Activated CD8-positive, alpha-beta T cell treated with anti-CD3 and anti-CD28 coated beads, Interleukin-2, amount 10 ng/mL, durations not matched to agents 7 days and 5 days (primary cell): ENCODE data around the gene LRBA. TPM values are rescaled to one million over a fixed set of nuclear protein-coding genes. Genes with fewer than 3 reads are reported as not detected.

Experiments used
- ATAC-seq: fragments of 150-1000 bp; cut with Tn5 transposase; one replicate; pipeline ENCODE4 v1.10.0; 2021; ENCODE audit warnings: moderate library complexity
- CTCF ChIA-PET: fragments of 350-600 bp; sonication (Branson Sonifier 250); formaldehyde crosslinking; loops from one replicate; lab custom pipeline; 2021; ENCODE audit warnings: antibody characterized with exemption; lab: Charles Lee
- POLR2A ChIA-PET: fragments of 350-600 bp; sonication (Branson Sonifier 250); formaldehyde crosslinking; loops from one replicate; lab custom pipeline; 2021; ENCODE audit warnings: antibody characterized with exemption; lab: Charles Lee
- DNase-seq: peaks from one replicate; pipeline ENCODE4 v3.0.0-alpha.2; 2020
- H3K27ac Mint-ChIP-seq: one replicate; pipeline ENCODE4 v1.8.0; 2021; ENCODE audit warnings: mild to moderate bottlenecking, mixed read lengths
- H3K27me3 Mint-ChIP-seq: one replicate; pipeline ENCODE4 v1.8.0; 2021; ENCODE audit warnings: low read depth, mixed read lengths
- H3K36me3 Mint-ChIP-seq: one replicate; pipeline ENCODE4 v1.8.0; 2021; ENCODE audit warnings: low read depth, mixed read lengths
- H3K4me1 Mint-ChIP-seq: one replicate; pipeline ENCODE4 v1.8.0; 2021; ENCODE audit warnings: low read depth, mixed read lengths
- H3K4me3 Mint-ChIP-seq: one replicate; pipeline ENCODE4 v1.8.0; 2021; ENCODE audit warnings: mild to moderate bottlenecking, mixed read lengths
- H3K9me3 Mint-ChIP-seq: one replicate; pipeline ENCODE4 v1.8.0; 2022; ENCODE audit warnings: mixed read lengths; ENCODE audit not compliant: insufficient read depth
- total RNA-seq, 2 experiments: library from RNA; stranded (reverse); gene quantifications; one replicate each; pipeline ENCODE4 v1.2.3, GENCODE V29; 2021

The LRBA gene
- total RNA-seq, 2 experiments from 2014 or later = 43.3 to 44.5 TPM

GRCh38 chr4:150952167-150952845, 62.8 kb downstream of the LRBA start:
- Mint-ChIP-seq H3K4me1 (peaks cover 5% of the 10 kb centered on the region), H3K36me3 (peaks cover 23% of the 10 kb centered on the region), H3K27me3 (no peaks in the 10 kb centered on the region), H3K4me3 (no peak overlapping the region), H3K9me3 (peaks cover 14% of the 10 kb centered on the region), H3K27ac (no peak overlapping the region)
- POLR2A ChIA-PET = no interaction called here
- no peak for ATAC-seq
- CTCF ChIA-PET = no interaction called here
- DNase-seq = no peak

GRCh38 chr4:150950657-150951288, 64.3 kb downstream of the LRBA start:
- Mint-ChIP-seq H3K4me3 (no peak overlapping the region), H3K4me1 (peaks cover 5% of the 10 kb centered on the region)

GRCh38 chr4:150949943-150950342, 65.1 kb downstream of the LRBA start:
- H3K36me3 Mint-ChIP-seq = peaks cover 6% of the 10 kb centered on the region
- peaks cover 5% of the 10 kb centered on the region for H3K4me1 Mint-ChIP-seq
- H3K27me3 Mint-ChIP-seq = no peaks in the 10 kb centered on the region
- ChIA-PET CTCF (no interaction called here), POLR2A (no interaction called here)
- peaks cover 3% of the 10 kb centered on the region for H3K9me3 Mint-ChIP-seq
- H3K27ac Mint-ChIP-seq = no peak overlapping the region
- ATAC-seq (no peak), DNase-seq (no peak)
- H3K4me3 Mint-ChIP-seq = no peak overlapping the region

More at GRCh38 chr4:150950657-150951288, 64.3 kb downstream of the LRBA start:
- no peak for DNase-seq
- CTCF ChIA-PET = no interaction called here
- Mint-ChIP-seq H3K27ac (no peak overlapping the region), H3K36me3 (peaks cover 11% of the 10 kb centered on the region), H3K9me3 (peaks cover 3% of the 10 kb centered on the region), H3K27me3 (no peaks in the 10 kb centered on the region)
- POLR2A ChIA-PET = no interaction called here
- ATAC-seq = no peak

GRCh38 chr4:150949342-150949741, 65.7 kb downstream of the LRBA start:
- ChIA-PET POLR2A (interaction anchor here (0.6 kb wide), 1 partner anchor 301 kb away, joined by 3 read pairs; no protein-coding TSS in a partner anchor), CTCF (no interaction called here)
- Mint-ChIP-seq H3K36me3 (peaks cover 5% of the 10 kb centered on the region), H3K4me1 (peaks cover 5% of the 10 kb centered on the region), H3K9me3 (peaks cover 3% of the 10 kb centered on the region), H3K4me3 (no peak overlapping the region), H3K27ac (no peak overlapping the region), H3K27me3 (no peaks in the 10 kb centered on the region)
- DNase-seq = no peak
- no peak for ATAC-seq

- ATAC-seq (no peak), DNase-seq (no peak)
- Mint-ChIP-seq H3K4me1 (peaks cover 5% of the 10 kb centered on the region), H3K27ac (no peak overlapping the region), H3K27me3 (no peaks in the 10 kb centered on the region), H3K4me3 (no peak overlapping the region), H3K9me3 (peaks cover 3% of the 10 kb centered on the region), H3K36me3 (peaks cover 6% of the 10 kb centered on the region)
- CTCF ChIA-PET = no interaction called here
- POLR2A ChIA-PET = no interaction called here
Measured at GRCh38 chr4:150948710-150949109, 66.4 kb downstream of the LRBA start.

- no peak for DNase-seq
- Mint-ChIP-seq H3K36me3 (peaks cover 8% of the 10 kb centered on the region), H3K27ac (no peak overlapping the region), H3K4me3 (no peak overlapping the region), H3K9me3 (peaks cover 3% of the 10 kb centered on the region), H3K4me1 (peaks cover 5% of the 10 kb centered on the region), H3K27me3 (no peaks in the 10 kb centered on the region)
- CTCF ChIA-PET = no interaction called here
- no peak for ATAC-seq
- POLR2A ChIA-PET = no interaction called here
Measured at GRCh38 chr4:150948074-150948473, 67.0 kb downstream of the LRBA start.

GRCh38 chr4:150944660-150945059, 70.4 kb downstream of the LRBA start:
- CTCF ChIA-PET = interaction anchor here (1.3 kb wide), 1 partner anchor 16 kb away, joined by 3 read pairs; no protein-coding TSS in a partner anchor
- ATAC-seq (no peak), DNase-seq (no peak)
- H3K9me3 Mint-ChIP-seq = peaks cover under 1% of the 10 kb centered on the region
- no peaks in the 10 kb centered on the region for H3K27me3 Mint-ChIP-seq
- no peak overlapping the region for H3K27ac Mint-ChIP-seq
- POLR2A ChIA-PET = no interaction called here
- peaks cover 3% of the 10 kb centered on the region for H3K36me3 Mint-ChIP-seq
- H3K4me3 Mint-ChIP-seq = no peak overlapping the region
- H3K4me1 Mint-ChIP-seq = peaks cover 3% of the 10 kb centered on the region

- Mint-ChIP-seq H3K4me3 (no peak overlapping the region), H3K36me3 (peaks cover 3% of the 10 kb centered on the region), H3K27me3 (no peaks in the 10 kb centered on the region), H3K27ac (no peak overlapping the region), H3K9me3 (no peaks in the 10 kb centered on the region), H3K4me1 (peaks cover 11% of the 10 kb centered on the region)
- POLR2A ChIA-PET = no interaction called here
- DNase-seq (no peak), ATAC-seq (no peak)
- CTCF ChIA-PET = interaction anchor here (1.2 to 1.3 kb wide), 2 partner anchors 17 to 28 kb away, joined by 3 to 5 read pairs; no protein-coding TSS in a partner anchor
Measured at GRCh38 chr4:150943818-150944217, 71.3 kb downstream of the LRBA start.

GRCh38 chr4:150943126-150943525, 72.0 kb downstream of the LRBA start:
- H3K36me3 Mint-ChIP-seq = peaks cover 3% of the 10 kb centered on the region
- peaks cover 11% of the 10 kb centered on the region for H3K4me1 Mint-ChIP-seq
- no peak overlapping the region for H3K4me3 Mint-ChIP-seq
- ATAC-seq (no peak), DNase-seq (no peak)
- H3K27ac Mint-ChIP-seq = no peak overlapping the region
- H3K27me3 Mint-ChIP-seq = no peaks in the 10 kb centered on the region
- ChIA-PET POLR2A (no interaction called here), CTCF (interaction anchor here (1.2 to 1.3 kb wide), 2 partner anchors 18 to 29 kb away, joined by 3 to 5 read pairs; no protein-coding TSS in a partner anchor)
- H3K9me3 Mint-ChIP-seq = no peaks in the 10 kb centered on the region

GRCh38 chr4:150942539-150942938, 72.5 kb downstream of the LRBA start:
- ChIA-PET POLR2A (no interaction called here), CTCF (no interaction called here)
- no peak for DNase-seq
- Mint-ChIP-seq H3K4me3 (no peak overlapping the region), H3K36me3 (peaks cover 3% of the 10 kb centered on the region), H3K27ac (no peak overlapping the region), H3K9me3 (no peaks in the 10 kb centered on the region), H3K4me1 (peaks cover 11% of the 10 kb centered on the region), H3K27me3 (no peaks in the 10 kb centered on the region)
- ATAC-seq = no peak

GRCh38 chr4:150940123-150940522, 75.0 kb downstream of the LRBA start:
- peaks cover 11% of the 10 kb centered on the region for H3K4me1 Mint-ChIP-seq
- no peaks in the 10 kb centered on the region for H3K9me3 Mint-ChIP-seq
- no peak for ATAC-seq
- H3K27ac Mint-ChIP-seq = no peak overlapping the region
- H3K36me3 Mint-ChIP-seq = peaks cover 3% of the 10 kb centered on the region
- ChIA-PET CTCF (no interaction called here), POLR2A (no interaction called here)
- no peak for DNase-seq
- H3K27me3 Mint-ChIP-seq = no peaks in the 10 kb centered on the region
- H3K4me3 Mint-ChIP-seq = no peak overlapping the region

- Mint-ChIP-seq H3K27ac (no peak overlapping the region), H3K36me3 (peaks cover 3% of the 10 kb centered on the region), H3K9me3 (no peaks in the 10 kb centered on the region), H3K27me3 (no peaks in the 10 kb centered on the region), H3K4me3 (no peak overlapping the region), H3K4me1 (peaks cover 11% of the 10 kb centered on the region)
- CTCF ChIA-PET = no interaction called here
- no peak for ATAC-seq
- POLR2A ChIA-PET = no interaction called here
- DNase-seq = no peak
Measured at GRCh38 chr4:150939530-150939929, 75.6 kb downstream of the LRBA start.
